ENCODE measurements around the gene NT5DC1.
"Not testable (repeated sequence)": the region's sequence is repeated elsewhere in the genome, so short reads cannot be mapped to it uniquely, and the experiment has no call there.

NT5DC1 gene

DNA sequence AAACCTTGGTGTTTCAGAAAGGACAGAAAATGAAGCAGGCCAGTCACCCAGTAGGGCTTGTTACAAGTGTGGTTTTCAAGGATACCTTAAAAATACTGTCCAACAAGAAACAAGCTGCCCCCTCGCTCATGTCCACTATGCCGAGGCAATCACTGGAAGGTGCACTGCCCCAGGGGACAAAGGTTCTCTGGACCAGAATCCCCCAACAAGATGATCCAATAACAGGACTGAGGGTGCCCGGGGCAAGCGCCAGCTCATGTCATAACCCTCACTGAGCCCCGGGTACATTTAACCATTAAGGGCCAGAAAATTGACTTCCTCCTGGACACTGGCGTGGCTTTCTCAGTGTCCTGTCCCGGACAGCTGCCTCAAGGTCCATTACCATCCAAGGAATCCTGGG is 6.6 kb upstream of the NT5DC1 start:
- H3K4me1 ChIP-seq (ENCODE audit: insufficient read depth, low read length) = no peaks in the 10 kb centered on the region
- no peak overlapping the region for H3K9ac ChIP-seq (ENCODE audit: low read depth, low read length)
- H3K27ac ChIP-seq (ENCODE audit: low read length) = no peak overlapping the region
- H3K9me3 ChIP-seq (ENCODE audit: insufficient read depth, low read depth, low read length) = peaks cover 19% of the 10 kb centered on the region
- peaks cover 3% of the 10 kb centered on the region; the same call in 1 of the 2 replicates for H3K36me3 ChIP-seq (ENCODE audit: insufficient read depth, low read depth, low read length)
- H3K27me3 ChIP-seq (ENCODE audit: insufficient read depth, low read length) = no peaks in the 10 kb centered on the region
- no peak overlapping the region for H3K4me3 ChIP-seq (ENCODE audit: low read length)

DNA sequence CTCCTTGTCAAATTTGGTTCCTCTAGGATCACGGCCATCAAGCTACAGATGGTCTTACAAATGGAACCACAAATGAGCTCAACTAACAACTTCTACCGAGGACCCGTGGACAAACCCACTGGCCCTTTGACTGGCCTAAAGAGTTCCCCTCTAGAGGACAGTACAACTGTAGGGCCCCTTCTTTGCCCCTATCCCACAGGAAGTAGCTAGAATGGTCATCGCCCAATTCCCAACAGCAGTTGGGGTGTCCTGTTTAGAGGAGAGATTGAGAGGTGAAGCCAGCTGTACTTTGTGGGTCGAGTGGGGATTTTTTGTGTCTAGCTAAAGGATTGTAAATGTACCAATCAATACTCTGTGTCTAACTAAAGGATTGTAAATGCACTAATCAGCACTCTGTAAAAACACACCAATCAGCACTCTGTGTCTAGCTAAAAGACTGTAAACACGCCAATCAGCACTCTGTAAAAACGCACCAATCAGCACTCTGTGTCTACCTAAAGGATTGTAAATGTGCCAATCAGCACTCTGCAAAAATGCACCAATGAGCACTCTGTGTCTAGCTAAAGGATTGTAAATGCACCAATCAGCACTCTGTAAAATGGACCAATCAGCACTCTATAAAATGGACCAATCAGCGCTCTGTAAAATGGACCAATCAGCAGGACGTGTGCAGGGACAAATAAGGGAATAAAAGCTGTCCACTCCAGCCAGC is 4.4 kb upstream of the NT5DC1 start:
- H3K27ac ChIP-seq (ENCODE audit: low read length); H3K4me3 ChIP-seq (ENCODE audit: low read length); H3K27me3 ChIP-seq (ENCODE audit: insufficient read depth, low read length); H3K36me3 ChIP-seq (ENCODE audit: insufficient read depth, low read depth, low read length); H3K4me1 ChIP-seq (ENCODE audit: insufficient read depth, low read length); H3K9ac ChIP-seq (ENCODE audit: low read depth, low read length): not testable (repeated sequence)
- H3K9me3 ChIP-seq (ENCODE audit: insufficient read depth, low read depth, low read length) = peaks cover 19% of the 10 kb centered on the region

DNA sequence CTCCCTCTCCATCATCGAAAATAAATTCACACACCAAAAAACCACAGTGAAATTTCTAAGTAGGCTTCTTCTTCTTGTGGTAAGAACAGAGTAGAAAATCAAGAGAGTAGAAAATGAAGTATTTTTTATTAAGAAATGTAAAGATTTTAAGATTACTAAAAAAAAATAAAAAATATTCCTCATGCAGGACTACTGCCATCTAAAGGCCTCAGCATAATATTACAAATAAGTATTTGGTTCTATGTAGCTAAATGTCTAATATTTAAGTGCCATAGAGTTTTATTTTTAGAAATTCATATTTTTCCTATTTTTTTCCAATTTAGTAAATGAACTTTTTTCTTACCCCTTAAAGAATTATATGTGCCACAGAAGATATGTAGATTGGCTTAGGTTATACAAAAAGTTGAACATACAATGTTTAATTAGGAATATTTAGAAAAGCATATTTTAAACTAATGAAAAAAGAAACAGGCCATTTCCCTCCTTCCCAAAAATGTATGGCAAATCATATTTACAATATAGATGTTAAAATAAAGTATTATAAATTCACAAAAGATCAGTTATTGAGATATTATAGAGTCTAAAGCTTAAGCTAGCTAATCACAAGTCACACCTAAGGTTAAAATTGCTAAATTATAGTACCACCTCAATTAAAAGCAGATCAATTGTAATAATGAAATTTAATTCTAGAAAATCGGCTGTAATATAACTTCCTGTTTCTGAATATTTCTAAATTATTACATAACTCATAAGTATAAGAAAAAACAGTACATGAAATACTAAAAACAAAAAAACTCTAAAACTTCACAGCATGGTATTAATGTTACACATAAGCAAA is 3.5 kb upstream of the NT5DC1 start:
- no peak overlapping the region for H3K9ac ChIP-seq (ENCODE audit: low read depth, low read length)
- H3K27ac ChIP-seq (ENCODE audit: low read length) = no peak overlapping the region
- H3K9me3 ChIP-seq (ENCODE audit: insufficient read depth, low read depth, low read length) = peaks cover 19% of the 10 kb centered on the region
- H3K4me1 ChIP-seq (ENCODE audit: insufficient read depth, low read length) = peaks cover 4% of the 10 kb centered on the region; the same call in 1 of the 2 replicates
- peaks cover 3% of the 10 kb centered on the region; the same call in 1 of the 2 replicates for H3K36me3 ChIP-seq (ENCODE audit: insufficient read depth, low read depth, low read length)
- no peak overlapping the region for H3K4me3 ChIP-seq (ENCODE audit: low read length)
- peaks cover 7% of the 10 kb centered on the region; the same call in 1 of the 2 replicates for H3K27me3 ChIP-seq (ENCODE audit: insufficient read depth, low read length)

DNA sequence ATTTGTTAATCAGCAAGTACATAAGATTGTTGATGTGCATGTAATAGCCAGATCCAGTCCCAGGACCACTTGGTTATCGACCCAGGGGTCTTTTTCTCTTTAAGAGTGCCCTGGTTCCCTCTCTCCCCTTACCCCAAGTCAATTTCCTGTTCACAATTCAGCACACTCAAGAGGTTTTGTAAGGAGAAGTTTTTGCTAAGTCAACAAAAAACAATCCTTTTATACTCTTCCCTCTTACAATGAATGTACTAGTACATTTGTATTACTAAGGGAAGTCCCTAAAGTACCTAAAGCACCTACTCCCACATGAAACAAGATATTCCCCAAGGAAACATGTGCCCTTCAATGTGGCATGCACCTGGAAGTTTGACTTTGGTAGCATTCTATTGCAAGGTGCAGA is 1.6 kb upstream of the NT5DC1 start:
- H3K4me3 ChIP-seq (ENCODE audit: low read length) = no peak overlapping the region
- peaks cover 7% of the 10 kb centered on the region; the same call in 1 of the 2 replicates for H3K27me3 ChIP-seq (ENCODE audit: insufficient read depth, low read length)
- H3K36me3 ChIP-seq (ENCODE audit: insufficient read depth, low read depth, low read length) = peaks cover 3% of the 10 kb centered on the region; the same call in 1 of the 2 replicates
- H3K27ac ChIP-seq (ENCODE audit: low read length) = no peak overlapping the region
- peaks cover 19% of the 10 kb centered on the region for H3K9me3 ChIP-seq (ENCODE audit: insufficient read depth, low read depth, low read length)
- peaks cover 5% of the 10 kb centered on the region; the same call in 1 of the 2 replicates for H3K4me1 ChIP-seq (ENCODE audit: insufficient read depth, low read length)
- H3K9ac ChIP-seq (ENCODE audit: low read depth, low read length) = no peak overlapping the region

DNA sequence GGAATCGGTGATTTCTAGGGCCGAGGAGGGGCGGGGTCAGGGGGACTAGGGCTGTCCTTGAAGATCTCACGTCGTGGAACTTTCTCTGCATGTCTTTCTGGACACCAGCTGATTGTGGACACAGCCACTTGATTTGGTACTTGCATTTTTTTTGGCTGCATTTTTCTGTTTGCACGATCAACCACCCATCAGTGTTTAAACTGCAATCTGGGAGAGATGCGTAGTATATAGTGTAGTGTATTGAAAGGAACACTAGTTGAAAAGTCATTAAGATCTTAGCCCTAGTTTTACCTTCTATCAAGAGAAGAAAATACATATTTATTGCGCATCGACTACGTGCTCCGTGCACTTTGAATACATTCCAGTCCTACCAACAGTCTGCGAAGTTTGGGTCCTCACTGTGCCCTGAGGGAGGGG is 657 bp downstream of the NT5DC1 start:
- H3K36me3 ChIP-seq (ENCODE audit: insufficient read depth, low read depth, low read length) = peaks cover 1% of the 10 kb centered on the region; the same call in 1 of the 2 replicates
- H3K9me3 ChIP-seq (ENCODE audit: insufficient read depth, low read depth, low read length) = peaks cover 6% of the 10 kb centered on the region; the same call in 1 of the 2 replicates
- H3K4me3 ChIP-seq (ENCODE audit: low read length) = peak overlapping the region; percentile 80
- peak overlapping the region; percentile 87 for H3K27ac ChIP-seq (ENCODE audit: low read length)
- H3K27me3 ChIP-seq (ENCODE audit: insufficient read depth, low read length) = peaks cover 7% of the 10 kb centered on the region; the same call in 1 of the 2 replicates
- H3K4me1 ChIP-seq (ENCODE audit: insufficient read depth, low read length) = peaks cover 16% of the 10 kb centered on the region
- peak overlapping the region; percentile 89 for H3K9ac ChIP-seq (ENCODE audit: low read depth, low read length)

DNA sequence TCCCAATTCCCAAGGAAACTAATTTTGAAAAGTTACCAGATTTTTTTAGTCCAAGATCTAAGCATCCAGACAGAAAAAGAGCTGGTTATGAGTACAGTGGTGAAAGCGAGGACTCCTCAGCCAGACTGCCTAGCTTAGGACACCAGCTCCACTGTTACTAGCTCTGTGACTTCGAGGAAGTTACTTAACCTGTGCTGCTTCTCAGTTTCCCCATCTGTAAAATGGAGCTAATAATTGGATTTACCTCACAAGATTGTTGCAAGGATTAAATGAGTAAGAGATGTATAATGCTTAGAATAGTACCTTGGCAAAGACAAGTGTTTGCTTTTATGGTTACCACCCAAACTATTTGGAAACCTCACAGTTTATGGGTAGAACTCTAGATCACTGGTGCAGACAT is 1.1 kb downstream of the NT5DC1 start:
- Histone ChIP-seq H3K9me3 (ENCODE audit: insufficient read depth, low read depth, low read length) (peaks cover 1% of the 10 kb centered on the region; the same call in 1 of the 2 replicates), H3K27me3 (ENCODE audit: insufficient read depth, low read length) (peaks cover 7% of the 10 kb centered on the region; the same call in 1 of the 2 replicates), H3K36me3 (ENCODE audit: insufficient read depth, low read depth, low read length) (no peaks in the 10 kb centered on the region), H3K27ac (ENCODE audit: low read length) (peak overlapping the region; percentile 87), H3K4me3 (ENCODE audit: low read length) (peak overlapping the region; percentile 80), H3K4me1 (ENCODE audit: insufficient read depth, low read length) (peaks cover 17% of the 10 kb centered on the region), H3K9ac (ENCODE audit: low read depth, low read length) (peak overlapping the region; percentile 89; the same call in 1 of the 2 replicates)

DNA sequence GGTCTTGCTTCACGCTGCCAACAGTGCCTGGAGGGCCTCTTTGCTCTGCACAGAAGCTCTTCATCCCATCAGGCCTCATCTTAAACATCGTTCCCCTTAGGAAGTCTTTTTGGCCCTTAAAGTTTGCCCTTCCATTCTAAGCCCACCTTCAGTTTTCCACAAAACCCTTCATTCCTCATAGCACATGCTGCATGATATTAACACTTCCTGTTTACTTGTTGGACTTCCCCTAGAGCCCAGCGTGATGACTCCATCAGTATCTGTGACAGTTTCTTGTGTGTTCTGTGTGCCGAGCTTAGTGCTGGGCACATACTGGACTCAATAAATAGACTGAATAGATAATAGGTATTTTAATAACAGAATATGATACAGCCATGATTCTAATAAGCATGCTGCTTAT is 2.2 kb downstream of the NT5DC1 start:
- H3K27me3 ChIP-seq (ENCODE audit: insufficient read depth, low read length) = peaks cover 7% of the 10 kb centered on the region; the same call in 1 of the 2 replicates
- H3K4me3 ChIP-seq (ENCODE audit: low read length) = no peak overlapping the region
- H3K4me1 ChIP-seq (ENCODE audit: insufficient read depth, low read length) = peaks cover 20% of the 10 kb centered on the region
- H3K36me3 ChIP-seq (ENCODE audit: insufficient read depth, low read depth, low read length) = no peaks in the 10 kb centered on the region; the same call in 1 of the 2 replicates
- H3K9me3 ChIP-seq (ENCODE audit: insufficient read depth, low read depth, low read length) = no peaks in the 10 kb centered on the region
- no peak overlapping the region for H3K27ac ChIP-seq (ENCODE audit: low read length)
- H3K9ac ChIP-seq (ENCODE audit: low read depth, low read length) = peak overlapping the region; percentile 89; the same call in 1 of the 2 replicates

DNA sequence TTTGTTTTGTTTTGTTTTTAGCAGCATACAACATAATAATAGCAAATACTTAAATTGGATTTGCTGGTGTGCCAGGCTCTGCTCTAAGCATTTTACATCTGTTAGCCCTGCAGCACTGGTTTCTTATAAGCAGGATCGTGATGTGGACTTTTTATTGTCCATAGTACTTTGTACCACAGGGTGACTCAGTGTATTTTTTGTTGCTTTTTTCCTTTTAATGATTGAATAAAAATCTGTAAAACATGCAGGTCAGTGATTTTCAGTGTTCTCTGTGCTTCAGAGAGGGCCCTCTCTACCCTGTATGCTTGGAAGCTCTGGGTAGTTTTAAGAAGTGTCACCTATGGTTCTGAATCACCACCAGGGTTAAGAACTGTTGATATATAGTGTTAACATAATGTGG is 4.0 kb downstream of the NT5DC1 start:
- peaks cover 23% of the 10 kb centered on the region for H3K4me1 ChIP-seq (ENCODE audit: insufficient read depth, low read length)

DNA sequence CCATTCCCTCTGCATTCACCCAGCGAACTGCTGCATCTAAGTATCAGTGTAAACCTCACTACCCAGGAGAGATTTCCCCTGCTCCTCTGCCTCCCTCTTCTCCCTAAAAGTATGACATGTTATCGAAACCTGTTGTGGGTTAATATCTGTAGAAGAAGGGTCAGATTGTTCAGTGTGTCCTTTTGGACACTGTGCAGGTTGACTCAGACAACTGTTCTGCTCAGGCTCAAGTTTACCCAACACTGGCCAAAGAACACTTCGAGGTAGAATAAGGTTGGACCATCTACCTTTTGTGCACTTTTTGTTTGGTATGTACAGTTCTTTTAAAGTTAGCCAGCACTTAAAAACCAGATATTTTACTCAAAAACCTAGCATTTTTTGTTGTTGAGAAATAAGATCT is 4.6 kb downstream of the NT5DC1 start:
- H3K36me3 ChIP-seq (ENCODE audit: insufficient read depth, low read depth, low read length) = peaks cover 23% of the 10 kb centered on the region
- no peak overlapping the region for H3K27ac ChIP-seq (ENCODE audit: low read length)

More for the DNA sequence above, 4.0 kb downstream of the NT5DC1 start:
- Histone ChIP-seq H3K9ac (ENCODE audit: low read depth, low read length) (peak overlapping the region; percentile 0; the same call in 1 of the 2 replicates), H3K36me3 (ENCODE audit: insufficient read depth, low read depth, low read length) (peaks cover 17% of the 10 kb centered on the region), H3K4me3 (ENCODE audit: low read length) (no peak overlapping the region), H3K27me3 (ENCODE audit: insufficient read depth, low read length) (peaks cover 5% of the 10 kb centered on the region; the same call in 1 of the 2 replicates), H3K9me3 (ENCODE audit: insufficient read depth, low read depth, low read length) (no peaks in the 10 kb centered on the region), H3K27ac (ENCODE audit: low read length) (no peak overlapping the region)

DNA sequence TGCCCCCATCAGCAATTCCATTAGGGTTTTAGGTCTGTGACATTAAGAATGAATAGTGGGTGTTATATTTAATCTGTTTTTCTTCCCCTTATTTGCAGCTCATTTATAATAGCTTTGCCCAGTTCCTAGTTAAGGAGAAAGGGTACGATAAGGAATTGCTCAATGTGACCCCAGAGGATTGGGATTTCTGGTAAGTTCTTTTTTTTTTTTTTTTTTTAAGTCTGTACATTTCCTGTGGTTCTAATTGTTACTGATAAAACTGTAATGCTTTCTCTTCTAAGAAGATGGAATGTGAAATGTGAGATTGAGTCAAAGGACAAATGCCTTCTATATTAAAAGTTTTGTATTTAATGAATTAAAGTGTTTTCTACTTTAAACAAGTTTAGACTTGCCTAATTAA is 5.5 kb downstream of the NT5DC1 start:
- Histone ChIP-seq H3K9me3 (ENCODE audit: insufficient read depth, low read depth, low read length) (no peaks in the 10 kb centered on the region), H3K9ac (ENCODE audit: low read depth, low read length) (peak overlapping the region; percentile 70; the same call in 1 of the 2 replicates), H3K27ac (ENCODE audit: low read length) (no peak overlapping the region), H3K4me3 (ENCODE audit: low read length) (peak overlapping the region; percentile 53; the same call in 1 of the 2 replicates), H3K27me3 (ENCODE audit: insufficient read depth, low read length) (no peaks in the 10 kb centered on the region), H3K4me1 (ENCODE audit: insufficient read depth, low read length) (peaks cover 23% of the 10 kb centered on the region), H3K36me3 (ENCODE audit: insufficient read depth, low read depth, low read length) (peaks cover 32% of the 10 kb centered on the region)

More for the DNA sequence above, 4.6 kb downstream of the NT5DC1 start:
- no peak overlapping the region for H3K4me3 ChIP-seq (ENCODE audit: low read length)
- H3K27me3 ChIP-seq (ENCODE audit: insufficient read depth, low read length) = no peaks in the 10 kb centered on the region; the same call in 1 of the 2 replicates
- peaks cover 23% of the 10 kb centered on the region for H3K4me1 ChIP-seq (ENCODE audit: insufficient read depth, low read length)
- H3K9me3 ChIP-seq (ENCODE audit: insufficient read depth, low read depth, low read length) = no peaks in the 10 kb centered on the region
- peak overlapping the region; percentile 0; the same call in 1 of the 2 replicates for H3K9ac ChIP-seq (ENCODE audit: low read depth, low read length)

DNA sequence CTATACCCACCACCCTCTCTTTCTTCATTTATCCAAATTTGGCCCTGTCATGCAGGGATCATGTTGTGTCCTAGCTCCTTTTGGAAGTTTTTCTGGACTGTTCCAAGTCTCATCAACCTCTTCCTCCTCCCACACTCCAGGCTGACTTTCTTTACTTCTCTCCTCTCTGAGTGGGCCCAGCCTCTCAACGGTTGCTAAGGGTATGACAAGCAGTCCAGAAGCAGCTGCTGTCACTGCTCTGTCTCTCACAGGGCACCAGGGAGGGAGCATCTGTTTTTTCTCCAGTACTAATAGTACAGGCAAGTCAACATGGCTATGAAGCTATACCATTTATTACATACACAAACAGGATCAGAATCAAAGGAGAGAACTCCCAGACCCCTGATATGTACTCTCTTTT is 8.2 kb downstream of the NT5DC1 start:
- H3K9me3 ChIP-seq (ENCODE audit: insufficient read depth, low read depth, low read length) = no peaks in the 10 kb centered on the region
- H3K27me3 ChIP-seq (ENCODE audit: insufficient read depth, low read length) = no peaks in the 10 kb centered on the region
- peaks cover 19% of the 10 kb centered on the region for H3K4me1 ChIP-seq (ENCODE audit: insufficient read depth, low read length)
- H3K4me3 ChIP-seq (ENCODE audit: low read length) = no peak overlapping the region
- H3K36me3 ChIP-seq (ENCODE audit: insufficient read depth, low read depth, low read length) = peaks cover 56% of the 10 kb centered on the region
- no peak overlapping the region for H3K9ac ChIP-seq (ENCODE audit: low read depth, low read length)
- H3K27ac ChIP-seq (ENCODE audit: low read length) = no peak overlapping the region
